GM12801 (cell line): ENCODE measurements around the gene DNAH9.

Experiments used
- TF ChIP-seq, protein P1 (sequence below): IDR thresholded peaks from one replicate; pipeline ENCODE4 v1.5.1; 2011; ENCODE audit warnings: control low read depth; ENCODE audit not compliant: insufficient read length; ENCODE audit errors: extremely low read depth

Gene DNAH9

DNA sequence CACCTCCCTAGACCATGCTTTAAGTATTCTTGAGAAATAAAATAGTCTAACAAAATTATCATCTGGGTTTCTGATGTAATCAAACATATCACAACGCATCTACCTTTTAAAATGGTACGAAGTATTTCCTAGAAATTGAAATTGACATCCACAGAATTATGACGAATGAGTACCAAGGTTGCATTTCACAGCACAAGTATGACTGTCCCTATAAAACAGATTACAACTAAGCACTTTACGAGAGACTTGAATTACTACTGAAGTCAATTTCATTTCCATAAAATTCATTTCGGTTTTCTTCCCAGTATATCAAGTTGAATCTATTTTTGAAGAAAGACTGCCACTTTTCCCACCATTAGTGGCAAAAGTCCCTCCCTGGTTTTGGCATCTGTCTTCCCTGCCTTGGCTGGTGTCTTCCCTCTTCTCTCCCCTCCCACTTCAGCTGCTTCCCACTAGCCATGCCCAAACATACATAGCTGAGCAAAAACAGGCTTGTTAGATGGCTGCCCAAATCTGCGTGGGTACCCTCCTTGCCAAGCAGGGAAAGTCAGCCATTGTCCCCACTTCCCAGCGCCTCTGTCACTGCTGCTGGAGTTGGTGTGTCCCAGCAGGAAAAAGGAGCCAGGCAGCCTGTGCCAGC lies 29.2 kb downstream of the DNAH9 start:
- TF ChIP-seq, protein P1, sequence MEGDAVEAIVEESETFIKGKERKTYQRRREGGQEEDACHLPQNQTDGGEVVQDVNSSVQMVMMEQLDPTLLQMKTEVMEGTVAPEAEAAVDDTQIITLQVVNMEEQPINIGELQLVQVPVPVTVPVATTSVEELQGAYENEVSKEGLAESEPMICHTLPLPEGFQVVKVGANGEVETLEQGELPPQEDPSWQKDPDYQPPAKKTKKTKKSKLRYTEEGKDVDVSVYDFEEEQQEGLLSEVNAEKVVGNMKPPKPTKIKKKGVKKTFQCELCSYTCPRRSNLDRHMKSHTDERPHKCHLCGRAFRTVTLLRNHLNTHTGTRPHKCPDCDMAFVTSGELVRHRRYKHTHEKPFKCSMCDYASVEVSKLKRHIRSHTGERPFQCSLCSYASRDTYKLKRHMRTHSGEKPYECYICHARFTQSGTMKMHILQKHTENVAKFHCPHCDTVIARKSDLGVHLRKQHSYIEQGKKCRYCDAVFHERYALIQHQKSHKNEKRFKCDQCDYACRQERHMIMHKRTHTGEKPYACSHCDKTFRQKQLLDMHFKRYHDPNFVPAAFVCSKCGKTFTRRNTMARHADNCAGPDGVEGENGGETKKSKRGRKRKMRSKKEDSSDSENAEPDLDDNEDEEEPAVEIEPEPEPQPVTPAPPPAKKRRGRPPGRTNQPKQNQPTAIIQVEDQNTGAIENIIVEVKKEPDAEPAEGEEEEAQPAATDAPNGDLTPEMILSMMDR = no peak

DNA sequence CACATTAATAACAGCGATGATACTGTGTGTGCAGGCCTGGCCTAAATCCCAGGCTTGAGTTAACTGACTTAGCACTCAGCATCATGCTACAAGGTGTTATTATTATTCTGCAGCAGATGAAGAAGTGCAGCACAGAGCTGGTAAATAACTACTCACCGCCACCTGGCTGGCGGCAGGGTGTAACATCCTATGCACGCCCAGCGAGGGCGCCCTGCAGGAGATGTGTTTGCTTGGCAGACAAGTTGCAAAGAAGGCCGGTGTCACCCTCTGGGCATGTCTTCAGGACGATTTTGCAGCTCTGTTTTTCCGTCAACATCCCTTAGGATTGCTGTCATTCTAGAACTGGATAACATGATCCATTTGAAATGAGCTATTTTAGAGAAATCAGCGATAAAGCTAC lies 30.1 kb downstream of the DNAH9 start:
- TF ChIP-seq, protein P1 = no peak

DNA sequence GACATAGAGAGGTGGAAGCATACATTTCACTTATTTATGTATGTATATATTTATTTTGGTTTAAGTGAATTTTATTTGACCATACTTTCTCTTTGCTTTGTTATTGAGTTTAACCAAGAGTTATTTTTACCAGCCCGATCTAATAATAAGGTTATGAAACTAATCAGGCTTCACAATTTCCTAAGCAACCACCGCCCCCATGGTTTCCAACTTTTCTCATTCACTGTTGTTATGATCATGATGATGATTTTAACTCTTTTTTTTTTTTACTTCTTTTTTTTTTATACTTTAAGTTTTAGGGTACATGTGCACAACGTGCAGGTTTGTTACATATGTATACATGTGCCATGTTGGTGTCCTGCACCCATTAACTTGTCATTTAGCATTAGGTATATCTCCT lies 30.6 kb downstream of the DNAH9 start:
- TF ChIP-seq, protein P1 = no peak

DNA sequence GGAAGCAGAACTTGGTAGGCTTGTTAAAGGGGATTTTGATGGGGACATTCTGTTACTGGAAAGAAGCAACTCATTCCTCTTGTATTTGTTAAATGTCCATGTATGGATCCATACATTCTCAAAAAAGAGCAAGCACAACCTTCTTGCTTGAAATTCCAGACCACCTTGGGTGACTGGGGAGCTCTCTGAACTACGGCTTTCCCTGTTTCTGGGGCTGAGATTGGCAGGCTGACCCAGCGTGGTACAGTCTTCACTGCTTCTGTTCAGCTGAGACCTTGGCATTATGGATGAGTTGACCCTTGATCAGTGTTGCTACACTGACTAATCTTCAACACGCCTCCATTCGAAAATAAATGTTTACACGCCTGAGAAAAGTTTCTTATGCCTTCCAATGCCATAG lies 38.5 kb downstream of the DNAH9 start:
- TF ChIP-seq, protein P1 = no peak

DNA sequence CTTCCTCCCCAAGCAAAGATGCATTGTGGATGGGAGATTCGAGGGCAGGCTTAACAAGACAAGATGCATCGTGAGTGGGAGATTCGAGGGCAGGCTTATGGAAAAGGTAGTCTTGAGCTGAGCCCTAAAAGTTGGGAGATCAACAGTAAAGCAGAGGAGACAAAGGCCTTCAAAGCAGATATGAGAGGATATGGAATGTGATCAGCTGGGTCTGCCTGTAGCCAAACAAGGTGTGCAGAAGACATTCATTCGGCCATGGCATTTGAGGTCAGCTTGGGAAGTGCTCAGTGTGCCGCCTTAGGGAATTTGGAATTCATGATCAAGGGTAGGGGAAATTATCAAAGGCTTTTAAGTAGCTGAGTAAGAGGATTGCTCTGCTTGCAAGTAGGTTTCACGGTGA lies 39.5 kb downstream of the DNAH9 start:
- TF ChIP-seq, protein P1 = no peak

DNA sequence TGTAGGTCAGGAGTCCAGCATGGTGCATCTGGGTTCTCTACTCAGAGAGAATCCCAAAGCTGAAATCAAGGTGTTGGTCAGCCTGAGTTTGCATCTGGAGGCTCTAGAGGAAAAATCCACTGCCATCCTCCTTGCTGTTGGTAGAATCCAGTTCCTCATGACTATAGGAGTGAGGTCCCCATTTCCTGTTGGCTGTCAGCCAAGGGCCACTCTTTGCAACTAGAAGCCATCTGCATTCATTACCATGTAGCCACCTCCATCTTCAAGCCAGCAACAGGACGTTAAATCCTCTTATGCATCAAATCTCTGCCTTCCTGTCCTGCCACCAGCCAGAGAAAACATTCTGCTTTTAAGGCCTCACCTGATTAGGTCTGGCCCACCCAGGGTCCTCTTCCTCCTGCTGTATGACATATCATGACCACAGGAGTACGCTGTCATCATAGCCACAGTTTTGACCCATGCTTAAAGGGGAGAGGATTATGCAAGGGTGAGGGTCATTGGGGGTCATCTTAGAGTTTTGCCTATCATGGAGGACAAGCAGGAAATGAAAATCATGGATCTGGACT lies 40.5 kb downstream of the DNAH9 start:
- TF ChIP-seq, protein P1 = no peak

DNA sequence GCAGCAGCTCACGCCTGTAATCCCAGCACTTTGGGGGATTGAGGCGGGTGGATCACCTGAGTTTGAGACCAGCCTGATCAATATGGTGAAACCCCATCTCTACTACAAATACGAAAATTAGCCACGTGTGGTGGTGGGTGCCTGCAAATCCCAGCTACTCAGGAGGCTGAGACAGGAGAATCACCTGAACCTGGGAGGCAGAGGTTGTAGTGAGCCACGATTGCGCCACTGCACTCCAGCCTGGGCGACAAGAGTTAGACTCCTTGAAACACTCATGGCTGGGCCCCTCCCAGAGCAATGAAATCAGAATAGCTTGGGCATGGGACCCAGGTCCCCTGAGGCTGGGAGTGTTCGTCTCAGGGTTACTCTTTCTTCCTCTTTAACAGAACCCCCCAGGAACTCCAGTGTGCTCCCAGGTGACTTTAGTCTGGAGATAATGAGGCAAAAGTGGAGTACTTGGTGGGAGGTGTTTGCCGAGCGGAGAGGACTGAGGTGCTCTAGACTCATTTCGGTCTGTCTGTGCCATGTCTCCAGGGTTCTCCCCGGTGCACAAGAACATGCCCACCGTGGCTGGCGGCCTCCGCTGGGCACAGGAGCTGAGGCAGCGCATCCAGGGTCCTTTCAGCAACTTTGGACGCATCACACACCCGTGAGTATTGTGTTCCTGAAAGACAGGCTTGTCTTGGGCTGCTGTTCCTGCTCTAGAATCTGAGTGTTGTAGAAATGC lies 41.6 kb downstream of the DNAH9 start:
- TF ChIP-seq, protein P1 = no peak
